KG1 (cell line): ENCODE results near the gene CYB5B.

ENCODE experiments used
- DNase-seq: peaks from one replicate; lab custom pipeline; 2025; lab: John Stamatoyannopoulos, UW

The CYB5B gene

GRCh38 chr16:69485816-69486215 lies 61.4 kb downstream of the CYB5B start:
- no peak for DNase-seq

GRCh38 chr16:69486272-69486671 lies 61.9 kb downstream of the CYB5B start:
- no peak for DNase-seq

GRCh38 chr16:69486724-69487123 lies 62.3 kb downstream of the CYB5B start:
- no peak for DNase-seq

GRCh38 chr16:69490707-69491324 lies 66.4 kb downstream of the CYB5B start:
- DNase-seq, result no peak

- no peak for DNase-seq
Observed at GRCh38 chr16:69494991-69495392, 70.6 kb downstream of the CYB5B start.

GRCh38 chr16:69495821-69496220 lies 71.4 kb downstream of the CYB5B start:
- no peak for DNase-seq

GRCh38 chr16:69496376-69496775 lies 72.0 kb downstream of the CYB5B start:
- DNase-seq, result no peak

- no peak for DNase-seq
Observed at GRCh38 chr16:69496896-69497295, 72.5 kb downstream of the CYB5B start.

- DNase-seq, result no peak
Observed at GRCh38 chr16:69497876-69498596, 73.6 kb downstream of the CYB5B start.

- no peak for DNase-seq
Observed at GRCh38 chr16:69498926-69499325, 74.5 kb downstream of the CYB5B start.

GRCh38 chr16:69499541-69500230 lies 75.3 kb downstream of the CYB5B start:
- no peak for DNase-seq

- DNase-seq, result no peak
Observed at GRCh38 chr16:69500496-69500895, 76.1 kb downstream of the CYB5B start.

GRCh38 chr16:69501956-69502745 lies 77.7 kb downstream of the CYB5B start:
- no peak for DNase-seq

GRCh38 chr16:69503244-69503643 lies 78.8 kb downstream of the CYB5B start:
- no peak for DNase-seq

- DNase-seq, result no peak
Observed at GRCh38 chr16:69508033-69508755, 83.8 kb downstream of the CYB5B start.

GRCh38 chr16:69509125-69509524 lies 84.7 kb downstream of the CYB5B start:
- DNase-seq, result no peak

GRCh38 chr16:69511651-69512050 lies 87.2 kb downstream of the CYB5B start:
- no peak for DNase-seq

GRCh38 chr16:69513180-69513966 lies 89.0 kb downstream of the CYB5B start:
- DNase-seq, result no peak

- no peak for DNase-seq
Observed at GRCh38 chr16:69514356-69514755, 89.9 kb downstream of the CYB5B start.
